ENCODE results near the gene MED1.
"Not testable (repeated sequence)": the region's sequence is repeated elsewhere in the genome, so short reads cannot be mapped to it uniquely, and the experiment has no call there.

MED1 gene

GRCh38 chr17:39450847-39451581, at the start of gene MED1 (continued):
- no peak for TF ChIP-seq ZNF473 (tag by site-specific recombination; IDR thresholded peaks at IDR 0.05)
- no peak for TF ChIP-seq WT1 (tag by site-specific recombination; IDR thresholded peaks at IDR 0.05)
- no peak for TF ChIP-seq FEZF1 (tag by site-specific recombination; IDR thresholded peaks at IDR 0.05)
- 0 out of 2 replicates have a peak, but pooled peaks have one; percentile 26 for TF ChIP-seq ZNF341 (tag by site-specific recombination; IDR thresholded peaks at IDR 0.05; ENCODE audit: low read depth)
- TF ChIP-seq ZFHX2 (tag by site-specific recombination; conservative IDR thresholded peaks at IDR 0.05), result peak; percentile 37
- TF ChIP-seq, protein P1, sequence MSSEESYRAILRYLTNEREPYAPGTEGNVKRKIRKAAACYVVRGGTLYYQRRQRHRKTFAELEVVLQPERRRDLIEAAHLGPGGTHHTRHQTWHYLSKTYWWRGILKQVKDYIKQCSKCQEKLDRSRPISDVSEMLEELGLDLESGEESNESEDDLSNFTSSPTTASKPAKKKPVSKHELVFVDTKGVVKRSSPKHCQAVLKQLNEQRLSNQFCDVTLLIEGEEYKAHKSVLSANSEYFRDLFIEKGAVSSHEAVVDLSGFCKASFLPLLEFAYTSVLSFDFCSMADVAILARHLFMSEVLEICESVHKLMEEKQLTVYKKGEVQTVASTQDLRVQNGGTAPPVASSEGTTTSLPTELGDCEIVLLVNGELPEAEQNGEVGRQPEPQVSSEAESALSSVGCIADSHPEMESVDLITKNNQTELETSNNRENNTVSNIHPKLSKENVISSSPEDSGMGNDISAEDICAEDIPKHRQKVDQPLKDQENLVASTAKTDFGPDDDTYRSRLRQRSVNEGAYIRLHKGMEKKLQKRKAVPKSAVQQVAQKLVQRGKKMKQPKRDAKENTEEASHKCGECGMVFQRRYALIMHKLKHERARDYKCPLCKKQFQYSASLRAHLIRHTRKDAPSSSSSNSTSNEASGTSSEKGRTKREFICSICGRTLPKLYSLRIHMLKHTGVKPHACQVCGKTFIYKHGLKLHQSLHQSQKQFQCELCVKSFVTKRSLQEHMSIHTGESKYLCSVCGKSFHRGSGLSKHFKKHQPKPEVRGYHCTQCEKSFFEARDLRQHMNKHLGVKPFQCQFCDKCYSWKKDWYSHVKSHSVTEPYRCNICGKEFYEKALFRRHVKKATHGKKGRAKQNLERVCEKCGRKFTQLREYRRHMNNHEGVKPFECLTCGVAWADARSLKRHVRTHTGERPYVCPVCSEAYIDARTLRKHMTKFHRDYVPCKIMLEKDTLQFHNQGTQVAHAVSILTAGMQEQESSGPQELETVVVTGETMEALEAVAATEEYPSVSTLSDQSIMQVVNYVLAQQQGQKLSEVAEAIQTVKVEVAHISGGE (tag by site-specific recombination; conservative IDR thresholded peaks at IDR 0.05; ENCODE audit: low read depth), result peak; percentile 60; the same call in 1 of the 2 replicates
- TF ChIP-seq SP2 (tag by site-specific recombination; IDR thresholded peaks at IDR 0.05), result peak; percentile 52
- peak; percentile 99 for TF ChIP-seq TCF7L2 (IDR thresholded peaks at IDR 0.05; ENCODE audit: borderline replicate concordance, low read depth, low read length)
- TF ChIP-seq BCL11B (tag by site-specific recombination; IDR thresholded peaks at IDR 0.05; ENCODE audit: low read depth), result no peak
- TF ChIP-seq, protein P2, sequence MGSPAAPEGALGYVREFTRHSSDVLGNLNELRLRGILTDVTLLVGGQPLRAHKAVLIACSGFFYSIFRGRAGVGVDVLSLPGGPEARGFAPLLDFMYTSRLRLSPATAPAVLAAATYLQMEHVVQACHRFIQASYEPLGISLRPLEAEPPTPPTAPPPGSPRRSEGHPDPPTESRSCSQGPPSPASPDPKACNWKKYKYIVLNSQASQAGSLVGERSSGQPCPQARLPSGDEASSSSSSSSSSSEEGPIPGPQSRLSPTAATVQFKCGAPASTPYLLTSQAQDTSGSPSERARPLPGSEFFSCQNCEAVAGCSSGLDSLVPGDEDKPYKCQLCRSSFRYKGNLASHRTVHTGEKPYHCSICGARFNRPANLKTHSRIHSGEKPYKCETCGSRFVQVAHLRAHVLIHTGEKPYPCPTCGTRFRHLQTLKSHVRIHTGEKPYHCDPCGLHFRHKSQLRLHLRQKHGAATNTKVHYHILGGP (tag by site-specific recombination; IDR thresholded peaks at IDR 0.05), result no peak
- no peak for TF ChIP-seq ZNF311 (tag by site-specific recombination; IDR thresholded peaks at IDR 0.05; ENCODE audit: borderline replicate concordance)
- no peak for TF ChIP-seq ZNF510 (tag by site-specific recombination; IDR thresholded peaks at IDR 0.05; ENCODE audit: insufficient replicate concordance)
- peak; percentile 89 for TF ChIP-seq YY2 (tag by site-specific recombination; IDR thresholded peaks at IDR 0.05)
- TF ChIP-seq ZNF10 (tag by site-specific recombination; IDR thresholded peaks at IDR 0.05), result no peak

- H3K4me1 ChIP-seq (ENCODE audit: control insufficient read depth, insufficient read depth, low read length); H3K4me3 ChIP-seq (ENCODE audit: low read depth, low read length); H3K27ac ChIP-seq (ENCODE audit: extremely low read depth, low read depth, low read length); H3K9me3 ChIP-seq (ENCODE audit: control insufficient read depth, insufficient read depth, low read depth, low read length): not testable (repeated sequence)
- ChIA-PET CTCF (interaction anchor here (0.6 to 1.2 kb wide), 2 partner anchors 79 to 261 kb away, joined by 3 to 4 read pairs; no protein-coding TSS in a partner anchor), POLR2A (interaction anchor here (0.5 kb wide), 1 partner anchor 193 kb away, joined by 7 read pairs; no protein-coding TSS in a partner anchor)
- H3K36me3 ChIP-seq (ENCODE audit: control insufficient read depth in 2 of 2, insufficient read depth in 1 of 2, low read length in 2 of 2), result peaks cover 92 to 93% of the 10 kb centered on the region in 2 experiments
These were observed 45.9 kb upstream of the MED1 start for GRCh38 chr17:39496921-39497320.

DNA sequence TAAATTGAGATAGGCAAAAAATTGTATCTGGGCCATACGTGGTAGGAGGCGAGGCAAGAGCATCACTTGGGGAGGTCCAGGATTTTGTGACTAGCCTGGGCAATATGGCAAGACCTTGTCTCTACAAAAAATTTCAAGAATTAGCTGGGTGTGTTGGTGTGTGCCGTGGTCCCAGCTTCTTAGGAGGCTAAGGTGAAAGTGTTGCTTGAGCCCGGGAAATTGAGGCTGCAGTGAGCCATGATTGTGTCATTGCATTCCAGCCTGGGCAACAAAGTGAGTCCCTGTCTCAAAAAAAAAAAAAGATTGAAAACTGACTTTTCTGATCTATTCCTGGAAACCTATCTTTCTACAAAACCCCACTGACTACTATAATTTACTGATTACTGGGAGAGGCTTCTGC, 36.9 kb upstream of the MED1 start:
- CTCF ChIA-PET, result interaction anchor here (0.6 to 1.3 kb wide), 5 partner anchors 12 to 321 kb away, joined by 3 read pairs; no protein-coding TSS in a partner anchor
- TF ChIP-seq, protein P1 (tag by site-specific recombination; conservative IDR thresholded peaks at IDR 0.05; ENCODE audit: low read depth), result no peak
- TF ChIP-seq ZNF350 (tag by site-specific recombination; IDR thresholded peaks at IDR 0.05), result no peak
- H3K36me3 ChIP-seq (ENCODE audit: control insufficient read depth in 2 of 2, insufficient read depth in 1 of 2, low read length in 2 of 2), result peaks cover 51 to 75% of the 10 kb centered on the region in 2 experiments
- no peaks in the 10 kb centered on the region for H3K9me3 ChIP-seq (ENCODE audit: control insufficient read depth, insufficient read depth, low read depth, low read length)
- no peak overlapping the region for H3K4me3 ChIP-seq (ENCODE audit: low read depth, low read length)
- no peak overlapping the region for H3K27ac ChIP-seq (ENCODE audit: extremely low read depth, low read depth, low read length)
- POLR2A ChIA-PET, result interaction anchor here (0.7 to 1.4 kb wide), 2 partner anchors 26 to 355 kb away, joined by 4 to 5 read pairs; no protein-coding TSS in a partner anchor
- 0 out of 2 replicates have a peak, but pooled peaks cover 3% of the 10 kb centered on the region for H3K4me1 ChIP-seq (ENCODE audit: control insufficient read depth, insufficient read depth, low read length)

Data from HEK293 (cell line).